NCI-H2081 (cell line): Measurements from ENCODE around the gene PPP1R8.

Experiments used
- DNase-seq, 2 experiments: peaks; one replicate each; lab custom pipeline; 2025; lab: John Stamatoyannopoulos, UW

PPP1R8 gene

DNA sequence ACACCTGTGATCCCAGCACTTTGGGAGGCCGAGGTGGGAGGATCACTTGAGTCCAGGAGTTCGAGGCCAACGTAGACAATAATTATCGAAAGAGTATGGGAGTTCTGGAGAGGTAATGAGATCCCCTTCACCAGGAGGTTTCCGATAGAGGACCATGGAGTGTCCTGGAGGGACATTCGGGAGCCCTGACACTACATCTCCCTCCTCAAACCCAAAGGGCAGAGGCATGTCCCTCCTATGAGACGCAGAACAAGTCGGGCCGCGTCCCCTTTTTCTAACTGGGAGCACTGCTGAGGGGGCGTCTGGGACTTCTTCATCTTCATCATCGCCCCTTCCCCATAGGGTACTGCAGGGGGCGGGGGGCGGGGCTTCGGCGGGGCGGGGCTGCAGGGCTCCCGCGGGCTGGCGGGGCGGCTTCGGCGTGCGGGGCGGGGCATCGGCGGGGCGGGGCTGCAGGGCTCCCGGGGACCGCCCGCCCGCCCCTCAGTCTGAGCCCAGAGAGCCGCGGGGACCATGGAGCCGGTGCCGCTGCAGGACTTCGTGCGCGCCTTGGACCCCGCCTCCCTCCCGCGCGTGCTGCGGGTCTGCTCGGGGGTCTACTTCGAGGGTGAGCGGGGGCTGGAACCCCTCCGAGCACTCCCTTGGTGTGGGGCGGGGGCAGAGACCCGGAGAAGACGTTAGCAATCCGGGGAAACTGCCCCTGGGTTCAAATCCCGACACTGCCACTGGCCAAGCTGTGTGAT, 41.6 kb downstream of the PPP1R8 start, which contains the start of gene THEMIS2:
TSS of gene THEMIS2 (plus strand) at position 486 of the 743 bp plus-strand sequence. CDS start at position 514, 28 bp downstream.
- DNase-seq, result no peak

- DNase-seq, result no peak
Measured at GRCh38 chr1:27872802-27873551, 42.4 kb downstream of the PPP1R8 start.

- DNase-seq, result no peak
Measured at GRCh38 chr1:27873671-27874384, 43.2 kb downstream of the PPP1R8 start.

GRCh38 chr1:27876341-27877114, 45.9 kb downstream of the PPP1R8 start:
- no peak for DNase-seq

DNA sequence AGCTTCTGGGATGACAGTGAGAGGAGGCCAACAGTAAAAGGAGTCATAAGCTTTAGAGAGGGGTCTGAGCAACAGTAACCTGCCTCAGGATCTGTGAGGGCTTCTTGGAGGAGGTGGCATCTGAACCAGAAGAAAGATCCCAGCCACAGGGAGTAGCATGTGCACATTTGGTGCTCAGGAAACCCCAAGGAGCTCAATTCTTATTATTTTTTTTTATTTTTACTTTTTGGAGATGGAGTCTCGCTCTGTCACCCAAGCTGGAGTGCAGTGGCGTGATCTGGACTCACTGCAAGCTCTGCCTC, 46.5 kb downstream of the PPP1R8 start:
- DNase-seq, result no peak

- DNase-seq, result no peak
Measured at GRCh38 chr1:27878039-27878438, 47.5 kb downstream of the PPP1R8 start.

- DNase-seq, result no peak
Measured at GRCh38 chr1:27878787-27879335, 48.3 kb downstream of the PPP1R8 start.

GRCh38 chr1:27879374-27880082, 48.9 kb downstream of the PPP1R8 start:
- DNase-seq, result no peak

GRCh38 chr1:27882543-27882903, 51.9 kb downstream of the PPP1R8 start:
- DNase-seq, result no peak

- DNase-seq, result no peak
Measured at GRCh38 chr1:27883536-27883935, 53.0 kb downstream of the PPP1R8 start.

- no peak for DNase-seq
Measured at GRCh38 chr1:27884006-27884954, 53.7 kb downstream of the PPP1R8 start.

GRCh38 chr1:27885114-27885528, 54.5 kb downstream of the PPP1R8 start:
- no peak for DNase-seq

- DNase-seq, result no peak
Measured at GRCh38 chr1:27885621-27886352, 55.2 kb downstream of the PPP1R8 start.

GRCh38 chr1:27886353-27886679, 55.7 kb downstream of the PPP1R8 start:
- no peak for DNase-seq

DNA sequence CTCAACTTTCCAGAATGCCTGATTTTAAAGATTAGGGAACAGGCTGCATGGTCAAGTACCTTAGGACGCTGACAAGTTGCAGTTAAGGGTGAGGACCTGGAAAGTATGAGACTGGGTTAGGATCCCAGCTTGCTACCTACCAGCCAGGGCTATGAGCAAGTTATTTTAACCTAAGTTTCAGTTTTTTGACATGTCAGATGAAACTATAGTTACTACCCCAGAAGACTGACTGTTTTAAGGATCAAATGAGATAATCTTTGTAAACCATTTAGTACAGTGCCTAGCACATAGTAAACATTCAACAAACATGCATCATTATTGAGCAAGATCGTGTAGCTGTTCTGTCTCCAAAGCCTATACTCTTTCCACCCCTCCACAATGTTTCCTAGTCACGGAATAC, 56.2 kb downstream of the PPP1R8 start:
- DNase-seq, result no peak

DNA sequence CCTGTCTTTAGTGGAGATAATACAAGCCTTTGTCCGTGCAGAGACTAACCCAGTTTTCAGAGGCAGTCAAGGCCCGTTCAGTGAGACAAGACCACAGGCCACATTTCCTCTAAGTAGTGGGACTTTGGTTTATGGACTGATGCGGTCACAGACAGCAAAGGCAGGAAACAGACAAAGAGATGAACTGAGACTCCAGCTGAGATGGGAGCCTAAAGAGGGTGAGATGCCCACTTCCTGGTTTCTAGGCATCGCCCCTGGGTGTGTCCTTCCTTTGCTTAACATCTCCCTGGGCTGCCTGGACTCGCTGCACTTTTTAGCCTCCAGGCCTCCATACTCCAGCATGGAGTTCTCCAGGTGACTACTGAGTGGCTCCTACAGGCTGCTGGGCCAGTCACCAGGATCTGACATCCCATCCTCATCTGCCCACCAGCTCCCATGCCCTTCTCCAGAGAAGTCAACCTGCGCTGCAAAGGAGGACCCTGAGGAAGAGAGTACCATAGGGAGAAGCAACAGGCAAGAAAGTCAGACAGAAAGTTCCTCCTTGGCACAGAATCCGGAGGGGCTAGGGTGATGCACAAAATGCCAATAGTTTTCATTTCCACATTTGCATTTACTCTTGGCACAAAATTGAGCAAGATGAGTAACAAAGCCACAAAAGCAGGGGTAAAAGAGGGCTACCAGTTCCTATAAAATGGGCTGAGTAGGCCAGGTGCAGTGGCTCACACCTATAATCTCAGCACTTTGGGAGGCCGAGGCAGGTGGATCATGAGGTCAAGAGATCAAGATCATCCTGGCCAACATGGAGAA, 56.8 kb downstream of the PPP1R8 start:
- no peak for DNase-seq

DNA sequence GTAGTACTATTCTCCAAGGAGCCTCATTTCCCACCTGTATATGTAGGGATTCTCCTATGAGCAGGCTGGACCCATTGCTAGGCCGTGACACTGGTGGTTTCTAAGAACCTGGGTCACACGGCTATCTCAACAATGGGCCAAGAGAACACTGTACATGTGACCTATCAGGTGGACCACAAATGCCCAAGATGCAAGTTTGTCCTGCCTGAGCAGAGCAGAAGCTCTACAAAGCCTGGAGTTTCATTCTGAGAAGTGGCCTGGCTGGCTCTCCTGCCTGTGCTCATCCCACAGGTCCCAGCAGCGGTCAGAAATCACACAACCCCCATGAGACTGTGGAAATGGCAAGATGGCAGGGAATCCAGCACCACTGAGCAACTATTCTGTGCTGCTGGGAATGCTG, 58.9 kb downstream of the PPP1R8 start:
- no peak for DNase-seq

DNA sequence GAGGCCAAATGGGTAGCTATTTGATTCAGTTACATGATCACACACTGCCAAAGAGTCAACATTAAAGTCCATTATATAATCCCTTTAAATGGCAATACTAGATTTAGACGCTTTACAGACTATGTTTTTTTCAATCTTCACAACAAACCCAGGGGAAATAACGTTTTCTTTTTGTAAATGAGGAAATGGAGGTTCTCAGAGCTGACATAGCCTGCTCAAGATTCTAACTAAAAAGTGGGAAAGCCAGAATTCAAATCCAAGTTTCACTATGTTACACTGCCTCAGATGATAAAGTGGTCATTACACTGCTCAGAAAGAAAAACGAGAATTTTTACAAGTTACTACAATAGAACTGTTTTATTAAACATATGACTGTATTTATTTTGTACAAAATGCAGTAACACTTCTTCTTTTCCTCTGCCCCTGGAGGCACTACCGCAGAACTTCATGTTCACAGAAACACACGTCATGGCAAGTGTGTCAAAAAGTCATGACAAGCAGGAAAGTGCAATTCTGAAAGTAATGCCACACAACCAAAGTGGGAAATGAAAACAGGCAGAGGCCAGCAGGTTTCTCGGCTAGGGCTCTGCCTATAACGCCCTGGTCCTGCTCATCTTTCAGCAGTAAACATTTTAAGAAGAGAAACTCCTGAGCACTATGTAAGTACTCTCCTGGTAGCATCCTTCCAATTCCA, 60.8 kb downstream of the PPP1R8 start:
- DNase-seq, result no peak
